H1 (cell line): Measurements from ENCODE around the gene UNC119B. TPM values are rescaled to one million over a fixed set of nuclear protein-coding genes. Genes with fewer than 3 reads are reported as not detected.

Experiments used
- CTCF ChIA-PET: fragments of 300-600 bp; sonication (Branson Sonifier 250); formaldehyde crosslinking; loops from one replicate; lab custom pipeline; 2021; ENCODE audit not compliant: partially characterized antibody; lab: Charles Lee
- POLR2A ChIA-PET: fragments of 300-600 bp; sonication (Branson Sonifier 250); formaldehyde crosslinking; loops from one replicate; lab custom pipeline; 2021; ENCODE audit warnings: inconsistent platforms; ENCODE audit not compliant: partially characterized antibody; lab: Charles Lee
- DNase-seq, 2 experiments: peaks; one replicate each; pipeline versions ENCODE4 v3.0.0 to v3.0.0-alpha.2; 2010 to 2022; ENCODE audit warnings: low spot score in 2 of 2, low read depth in 1 of 2, mixed read lengths in 1 of 2
- FAIRE-seq: peaks from 2 replicates; lab custom pipeline; 2011; peaks lifted over from hg19 to GRCh38; lab: Jason Lieb, UNC
- H2AFZ ChIP-seq: 2 replicates; pipeline ENCODE4 v1.8.1; 2012; ENCODE audit warnings: low read length, inconsistent platforms
- H2AK5ac ChIP-seq: 2 replicates; pipeline ENCODE4 v1.6.1; 2013; ENCODE audit warnings: low read depth, low read length
- H2BK120ac ChIP-seq: replicated peaks from 2 replicates; pipeline ENCODE3; 2013; ENCODE audit warnings: low read depth, low read length, inconsistent platforms
- H2BK12ac ChIP-seq: 2 replicates; pipeline ENCODE4 v1.6.1; 2013; ENCODE audit warnings: low read depth, low read length
- H2BK15ac ChIP-seq: 2 replicates; pipeline ENCODE4 v1.6.1; 2013; ENCODE audit warnings: low read length
- H2BK20ac ChIP-seq: 2 replicates; pipeline ENCODE4 v1.6.1; 2013; ENCODE audit warnings: low read length
- H2BK5ac ChIP-seq: 2 replicates; pipeline ENCODE4 v1.6.1; 2013; ENCODE audit warnings: low read depth, low read length
- H3K14ac ChIP-seq: 2 replicates; pipeline ENCODE4 v1.6.1; 2013; ENCODE audit warnings: inconsistent platforms; ENCODE audit not compliant: insufficient read length
- H3K18ac ChIP-seq: 2 replicates; pipeline ENCODE4 v1.6.1; 2013; ENCODE audit warnings: low read length; ENCODE audit errors: extremely low read depth
- H3K23ac ChIP-seq: 2 replicates; pipeline ENCODE4 v1.6.1; 2013; ENCODE audit warnings: inconsistent platforms; ENCODE audit not compliant: insufficient read length
- H3K23me2 ChIP-seq: 2 replicates; pipeline ENCODE4 v1.6.1; 2013; ENCODE audit warnings: low read depth, low read length
- H3K27ac ChIP-seq: 2 replicates; pipeline ENCODE4 v1.6.1; 2011; ENCODE audit warnings: low read depth, low read length, inconsistent platforms
- H3K27me3 ChIP-seq, 4 experiments: replicated peaks in 1 of 4; 1 replicate in 1 of 4; 2 replicates in 3 of 4; pipeline versions ENCODE4 v1.6.1 to v1.8.1; 2011 to 2013; ENCODE audit warnings: low read length in 3 of 4, mild to moderate bottlenecking in 3 of 4, inconsistent platforms in 2 of 4, mixed read lengths in 2 of 4, moderate library complexity in 1 of 4; ENCODE audit not compliant: control insufficient read depth in 3 of 4, insufficient read depth in 3 of 4; ENCODE audit errors: extremely low read depth in 1 of 4
- H3K36me3 ChIP-seq, 4 experiments: 2 replicates each; pipeline versions ENCODE4 v1.6.1 to v1.8.1; 2011 to 2013; ENCODE audit warnings: mild to moderate bottlenecking in 4 of 4, low read length in 3 of 4, moderate library complexity in 2 of 4, control low read depth in 1 of 4, inconsistent platforms in 1 of 4; ENCODE audit not compliant: insufficient read depth in 4 of 4, control insufficient read depth in 2 of 4
- H3K4ac ChIP-seq: replicated peaks from 2 replicates; pipeline ENCODE3; 2013; ENCODE audit warnings: low read length, low read depth, mixed read lengths, inconsistent platforms; ENCODE audit not compliant: insufficient read length
- H3K4me1 ChIP-seq, 4 experiments: replicated peaks in 1 of 4; 1 replicate in 1 of 4; 2 replicates in 3 of 4; pipeline versions ENCODE4 v1.6.1 to v1.8.1; 2011 to 2013; ENCODE audit warnings: low read length in 3 of 4, inconsistent platforms in 2 of 4, mixed read lengths in 1 of 4; ENCODE audit not compliant: insufficient read depth in 4 of 4, control insufficient read depth in 3 of 4
- H3K4me2 ChIP-seq, 2 experiments: 2 replicates each; pipeline versions ENCODE4 v1.6.1 to v1.8.1; 2011 to 2013; ENCODE audit warnings: low read depth in 2 of 2, low read length in 2 of 2, control low read depth in 1 of 2, inconsistent platforms in 1 of 2, mild to moderate bottlenecking in 1 of 2; ENCODE audit not compliant: insufficient read depth in 1 of 2
- H3K4me3 ChIP-seq, 4 experiments: fragments of 200-600, 300-600 bp in 1 of 4; sonication (generic), shearing (Covaris generic), sonication (Bioruptor Twin) in 1 of 4; 2 replicates each; pipeline versions ENCODE4 v1.5.1 to v1.8.1; 2011 to 2016; ENCODE audit warnings: low read length in 4 of 4, low read depth in 3 of 4, control low read depth in 2 of 4, inconsistent platforms in 2 of 4, mild to moderate bottlenecking in 2 of 4, mixed read lengths in 1 of 4, moderate library complexity in 1 of 4; ENCODE audit not compliant: insufficient read depth in 2 of 4; ENCODE audit errors: extremely low read depth in 1 of 4
- H3K56ac ChIP-seq: replicated peaks from 2 replicates; pipeline ENCODE3; 2013; ENCODE audit warnings: low read depth, mild to moderate bottlenecking, mixed read lengths, low read length, inconsistent platforms; ENCODE audit not compliant: insufficient read length
- H3K79me1 ChIP-seq: 2 replicates; pipeline ENCODE4 v1.6.1; 2013; ENCODE audit warnings: low read depth, low read length, control low read depth
- H3K79me2 ChIP-seq, 2 experiments: 2 replicates each; pipeline versions ENCODE4 v1.6.1 to v1.8.1; 2012 to 2013; ENCODE audit warnings: low read length in 2 of 2, mild to moderate bottlenecking in 2 of 2, inconsistent platforms in 1 of 2; ENCODE audit not compliant: insufficient read depth in 2 of 2, control insufficient read depth in 1 of 2
- H3K9ac ChIP-seq, 4 experiments: replicated peaks in 1 of 4; 1 replicate in 1 of 4; 2 replicates in 3 of 4; pipeline versions ENCODE4 v1.6.1 to v1.8.1; 2011 to 2013; ENCODE audit warnings: low read depth in 3 of 4, low read length in 3 of 4, control low read depth in 2 of 4, mild to moderate bottlenecking in 2 of 4, moderate library complexity in 2 of 4, inconsistent platforms in 1 of 4; ENCODE audit errors: extremely low read depth in 1 of 4
- H3K9me3 ChIP-seq, 2 experiments: 2 replicates each; pipeline versions ENCODE4 v1.6.1 to v1.8.1; 2012 to 2013; ENCODE audit warnings: mild to moderate bottlenecking in 2 of 2, moderate library complexity in 2 of 2, control low read depth in 1 of 2, inconsistent platforms in 1 of 2, low read depth in 1 of 2, low read length in 1 of 2, mixed read lengths in 1 of 2; ENCODE audit not compliant: insufficient read depth in 2 of 2
- H4K20me1 ChIP-seq, 2 experiments: replicated peaks in 1 of 2; 2 replicates each; pipeline versions ENCODE3 to v1.8.1; 2011 to 2013; ENCODE audit warnings: inconsistent platforms in 2 of 2, low read length in 2 of 2, mild to moderate bottlenecking in 1 of 2; ENCODE audit not compliant: insufficient read depth in 2 of 2, control insufficient read depth in 1 of 2
- H4K5ac ChIP-seq: 2 replicates; pipeline ENCODE4 v1.6.1; 2013; ENCODE audit warnings: low read length, low read depth, mixed read lengths, inconsistent platforms; ENCODE audit not compliant: insufficient read length
- H4K8ac ChIP-seq: 2 replicates; pipeline ENCODE4 v1.8.0; 2013; ENCODE audit warnings: mild to moderate bottlenecking, moderate library complexity, low read length, inconsistent platforms; ENCODE audit not compliant: insufficient read depth; ENCODE audit errors: extremely low read depth
- H4K91ac ChIP-seq: replicated peaks from 2 replicates; pipeline ENCODE3; 2013; ENCODE audit warnings: low read length, mixed read lengths, inconsistent platforms; ENCODE audit not compliant: insufficient read length
- WGBS, 2 experiments: shearing (Covaris generic) in 1 of 2; methylation state at CpG; one replicate each; pipeline versions ENCODE4 v1.1.6 to v1.1.7; 2013 to 2015; ENCODE audit warnings: low lambda C conversion rate in 2 of 2, mixed read lengths in 2 of 2, inconsistent platforms in 1 of 2, low coverage in 1 of 2, missing lambda C conversion rate in 1 of 2; ENCODE audit not compliant: insufficient replicate concordance in 2 of 2, insufficient coverage in 1 of 2, insufficient read length in 1 of 2; ENCODE audit errors: extremely low coverage in 1 of 2, missing lambda C conversion rate in 1 of 2; 5-methylcytosine and 5-hydroxymethylcytosine counted together
- polyA plus RNA-seq, 7 experiments: library from polyadenylated mRNA; depleted of rRNA in 3 of 7; stranded (reverse) in 5 of 7; unstranded in 2 of 7; fragments of >200 nt in 5 of 7; fragments of 200-250 nt in 2 of 7; gene quantifications; 1 replicate in 5 of 7; 2 replicates in 1 of 7; 4 replicates in 1 of 7; pipeline versions ENCODE4 v1.2.1 to v1.2.3, GENCODE V29; 2011 to 2013; ENCODE audit warnings: missing spikeins in 2 of 7, mixed read lengths in 2 of 7
- total RNA-seq: library from RNA; stranded (reverse); fragmentation: NEBNext Ultra II Directional; extraction: Animal tissue kit (Norgen Biotek cat#: 25700); gene quantifications from 2 replicates; pipeline ENCODE4 v1.2.1, GENCODE V29; 2021
- TF ChIP-seq, protein P1 (sequence below): IDR thresholded peaks from 2 replicates; pipeline ENCODE4 v1.6.1; 2012; ENCODE audit warnings: inconsistent platforms

UNC119B gene
- total and polyA plus RNA-seq, 2 of the 8 experiments (the other 6 are each of a cell fraction or from before 2014, with no cell fraction given): 40.5 to 50.1 TPM

DNA sequence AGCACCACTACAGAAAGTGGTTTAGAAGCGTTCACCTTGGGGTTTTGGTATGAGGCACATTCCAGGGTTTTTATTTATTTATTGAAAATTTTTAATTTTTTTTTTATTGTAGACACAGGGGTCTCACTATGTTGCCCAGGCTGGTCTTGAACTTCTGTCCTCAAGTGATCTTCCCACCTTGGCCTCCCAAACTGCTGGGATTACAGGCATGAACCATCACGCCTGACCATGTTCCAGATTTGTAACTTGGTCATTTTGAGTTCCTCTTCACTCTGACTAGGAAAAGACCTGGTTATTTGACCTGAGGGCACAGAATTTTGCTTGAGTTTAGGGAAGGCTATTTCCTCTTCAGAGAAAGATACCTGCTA lies 20.2 kb upstream of the UNC119B start:
- H3K56ac ChIP-seq: no peak overlapping the region
- peaks cover 20 to 22% of the 10 kb centered on the region in 2 experiments for H4K20me1 ChIP-seq
- no peak overlapping the region for H4K91ac ChIP-seq
- peaks cover 6 to 22% (median 16%) of the 10 kb centered on the region in 4 experiments; a peak in 6 of 7 replicates for H3K4me1 ChIP-seq
- no peak overlapping the region for H3K27ac ChIP-seq
- H2AK5ac ChIP-seq: no peak overlapping the region
- H2AFZ ChIP-seq: no peak overlapping the region
- TF ChIP-seq, protein P1, sequence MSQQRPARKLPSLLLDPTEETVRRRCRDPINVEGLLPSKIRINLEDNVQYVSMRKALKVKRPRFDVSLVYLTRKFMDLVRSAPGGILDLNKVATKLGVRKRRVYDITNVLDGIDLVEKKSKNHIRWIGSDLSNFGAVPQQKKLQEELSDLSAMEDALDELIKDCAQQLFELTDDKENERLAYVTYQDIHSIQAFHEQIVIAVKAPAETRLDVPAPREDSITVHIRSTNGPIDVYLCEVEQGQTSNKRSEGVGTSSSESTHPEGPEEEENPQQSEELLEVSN: no peak
- no peak overlapping the region for H2BK15ac ChIP-seq
- H3K23ac ChIP-seq: no peak overlapping the region
- DNase-seq (no peak), FAIRE-seq (no peak)
- no peak overlapping the region for H2BK5ac ChIP-seq
- ChIA-PET POLR2A (interaction anchor here (0.6 to 4.5 kb wide), 6 partner anchors 9 to 129 kb away, joined by 3 to 28 read pairs (median 5); partner anchors contain the start of gene POP5), CTCF (interaction anchor here (0.8 to 10.4 kb wide), 6 partner anchors 13 to 282 kb away, joined by 3 to 87 read pairs (median 4); partner anchors contain the start of gene CABP1)
- peaks cover 0 to 12% (median 11%) of the 10 kb centered on the region in 4 experiments; a peak in 7 of 8 replicates for H3K36me3 ChIP-seq
- H4K5ac ChIP-seq: no peak overlapping the region
- no peak overlapping the region for H3K4ac ChIP-seq
- no peak overlapping the region for H4K8ac ChIP-seq
- H3K27me3 ChIP-seq: no peaks in the 10 kb centered on the region
- no peak overlapping the region for H2BK12ac ChIP-seq
- no peak overlapping the region for H3K18ac ChIP-seq
- WGBS, 2 experiments: 85% methylated on average over 2 of the region's 2 CpGs; no CpG with 5 or more reads in 1 of the 2 experiments
- no peak overlapping the region for H3K4me3 ChIP-seq
- H3K4me2 ChIP-seq: peak overlapping the region; percentile 87 to 96; a peak in 1 of 4 replicates
- H3K9me3 ChIP-seq: no peaks in the 10 kb centered on the region
- peaks cover 11% of the 10 kb centered on the region; the same call in 1 of the 2 replicates for H3K79me1 ChIP-seq
- no peak overlapping the region for H2BK120ac ChIP-seq
- no peak overlapping the region for H3K14ac ChIP-seq
- peaks cover 16% of the 10 kb centered on the region for H3K23me2 ChIP-seq
- peaks cover 43 to 78% of the 10 kb centered on the region in 2 experiments for H3K79me2 ChIP-seq
- no peak overlapping the region for H2BK20ac ChIP-seq
- H3K9ac ChIP-seq: no peak overlapping the region
